HG03575 (cell line): ENCODE measurements around the gene FDXR.

Experiments
- ATAC-seq: cut with Tn5 transposase; IDR thresholded peaks from one replicate; pipeline ENCODE4 v1.9.1; 2021; ENCODE audit not compliant: unreplicated experiment, insufficient number of reproducible peaks, low FRiP score; ENCODE audit errors: extremely low read depth

FDXR gene

DNA sequence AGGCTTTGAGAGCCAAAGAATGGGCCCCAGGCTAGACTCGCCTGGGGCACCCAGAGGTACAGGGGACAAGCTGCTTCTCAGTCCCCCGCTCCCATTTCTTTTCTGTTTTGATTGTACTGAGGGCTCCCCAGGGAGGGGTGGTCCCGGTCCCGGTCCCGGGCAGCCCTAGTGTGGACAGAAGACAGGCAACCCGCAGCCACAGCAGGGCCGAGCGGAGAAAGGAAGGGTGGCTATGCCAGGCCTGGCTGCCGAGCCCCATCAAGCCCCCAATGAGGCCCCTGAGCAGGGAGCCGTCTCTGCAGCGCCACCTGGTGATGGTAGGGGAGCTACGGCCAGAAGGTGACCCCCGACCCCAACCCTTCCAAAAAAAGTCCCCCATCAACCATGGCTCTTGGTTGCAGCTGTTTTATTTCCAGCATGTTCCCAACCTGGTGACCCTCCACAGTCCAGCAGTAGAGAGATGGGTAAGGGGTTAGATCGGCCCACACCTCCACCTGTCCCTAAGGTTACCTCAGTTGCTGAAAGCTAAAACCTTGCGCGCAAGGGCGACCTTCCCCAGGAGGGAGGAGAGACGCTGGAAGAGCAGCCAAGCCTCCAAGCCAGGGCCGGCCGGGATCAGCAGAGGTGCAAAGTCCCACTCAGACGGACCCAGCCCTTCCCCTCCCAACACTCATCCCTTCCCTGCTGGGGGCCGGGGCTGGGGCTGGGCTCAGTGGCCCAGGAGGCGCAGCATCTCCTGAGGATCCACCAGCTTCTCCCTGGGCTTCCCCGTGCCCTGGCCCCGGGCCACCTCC, 10.5 kb downstream of the FDXR start:
- ATAC-seq: no peak

DNA sequence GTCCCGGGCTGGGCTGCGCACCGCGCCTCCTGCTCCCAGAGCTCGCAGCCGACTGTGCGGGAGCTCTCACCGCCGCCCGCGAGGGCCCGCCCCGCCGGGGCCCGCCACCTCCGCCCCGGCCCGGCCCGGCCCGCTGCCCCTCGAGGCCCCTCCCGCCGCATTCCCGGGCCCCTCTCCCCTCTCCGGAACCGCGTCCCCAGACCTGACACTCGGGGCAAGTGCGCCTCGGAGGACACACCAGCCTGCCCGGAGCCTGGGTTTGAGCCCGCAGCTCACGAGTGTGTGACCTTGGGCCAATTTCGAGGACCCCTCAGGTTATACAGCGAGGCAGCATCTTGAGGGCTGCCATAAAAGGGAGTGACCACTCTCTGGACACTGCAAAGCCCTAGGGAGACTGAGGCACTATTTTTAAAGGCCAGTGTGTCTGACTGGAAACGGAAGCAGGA, 11.1 kb downstream of the FDXR start:
- no peak for ATAC-seq

- no peak for ATAC-seq
Measured at GRCh38 chr17:74860872-74861661, 11.7 kb downstream of the FDXR start.

DNA sequence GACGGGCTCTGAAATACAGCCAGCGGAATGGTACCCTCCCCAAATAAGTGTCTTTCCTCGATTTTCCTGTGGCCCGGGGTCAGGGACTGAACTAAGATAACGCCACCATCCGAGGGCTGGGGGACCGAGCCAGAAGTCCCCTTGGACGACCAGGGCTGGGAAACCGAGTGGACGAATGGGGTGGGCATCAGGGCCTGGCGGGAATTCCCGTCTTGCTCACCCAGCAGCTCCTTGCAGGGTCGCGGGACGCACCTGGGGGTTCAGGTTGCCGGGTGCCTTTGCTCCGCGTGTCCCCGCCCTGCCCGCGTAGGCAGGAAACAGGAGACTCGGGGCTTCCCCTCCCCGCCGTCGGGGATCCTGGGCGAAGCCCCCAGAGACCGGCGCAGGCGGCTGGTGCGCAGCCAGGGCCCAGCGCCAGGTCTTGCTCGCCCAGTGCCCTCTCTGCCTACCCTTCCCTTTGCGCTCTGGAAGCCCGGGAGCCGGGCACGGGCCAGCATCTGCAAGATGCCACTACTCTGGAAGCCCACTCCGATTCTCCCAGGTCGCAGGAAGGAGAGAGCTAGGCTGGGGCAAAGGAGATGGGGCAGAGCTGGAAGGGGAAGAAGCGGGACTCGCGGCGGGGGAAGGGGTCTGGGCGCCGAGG, 12.4 kb downstream of the FDXR start:
- no peak for ATAC-seq

GRCh38 chr17:74859459-74860228, 13.2 kb downstream of the FDXR start, which contains the start of gene GRIN2C:
Gene GRIN2C, minus strand, starts transcription at chr17:74859885. Its CDS starts 4,793 bp downstream, at chr17:74855092.
- no peak for ATAC-seq

GRCh38 chr17:74858672-74859458, 13.9 kb downstream of the FDXR start:
- no peak for ATAC-seq

DNA sequence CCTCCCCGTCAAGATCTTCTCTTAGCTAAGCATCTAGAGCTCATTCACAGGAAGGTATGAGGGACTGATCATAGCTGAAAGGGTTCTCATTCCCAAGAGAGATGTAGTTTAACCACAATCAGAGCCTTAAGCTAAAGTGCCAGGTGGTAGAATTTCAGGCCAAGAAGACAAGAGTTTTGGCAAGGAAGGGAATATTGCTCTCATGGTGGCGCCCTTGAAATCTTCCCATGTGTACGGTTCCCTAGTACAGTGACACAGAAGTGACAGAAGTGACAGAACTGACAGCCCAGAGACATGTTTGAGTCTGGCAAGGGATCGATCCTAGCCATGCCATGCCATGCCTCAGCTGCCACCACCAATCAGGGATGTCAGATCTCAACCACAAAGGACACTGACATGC, 15.6 kb downstream of the FDXR start:
- no peak for ATAC-seq

DNA sequence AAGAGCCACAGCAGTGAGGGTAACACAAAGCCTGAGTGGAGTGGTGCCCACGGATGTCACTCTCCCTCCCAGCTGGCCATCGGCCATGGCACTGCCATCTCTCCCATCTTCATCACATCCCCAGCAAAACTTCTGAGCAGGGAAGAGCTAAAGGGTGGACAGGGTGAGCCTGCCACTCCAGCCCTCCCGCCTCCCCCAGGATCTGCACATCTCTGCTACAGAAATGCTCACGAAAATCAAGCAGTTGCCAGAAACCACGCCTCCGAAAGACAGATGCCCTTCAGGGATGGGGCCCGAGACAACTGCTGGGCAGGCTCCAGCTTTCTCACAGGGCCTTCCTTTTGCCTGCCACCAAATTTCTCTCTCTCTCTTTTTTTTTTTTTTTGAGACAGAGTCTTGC, 16.7 kb downstream of the FDXR start:
- ATAC-seq: no peak

DNA sequence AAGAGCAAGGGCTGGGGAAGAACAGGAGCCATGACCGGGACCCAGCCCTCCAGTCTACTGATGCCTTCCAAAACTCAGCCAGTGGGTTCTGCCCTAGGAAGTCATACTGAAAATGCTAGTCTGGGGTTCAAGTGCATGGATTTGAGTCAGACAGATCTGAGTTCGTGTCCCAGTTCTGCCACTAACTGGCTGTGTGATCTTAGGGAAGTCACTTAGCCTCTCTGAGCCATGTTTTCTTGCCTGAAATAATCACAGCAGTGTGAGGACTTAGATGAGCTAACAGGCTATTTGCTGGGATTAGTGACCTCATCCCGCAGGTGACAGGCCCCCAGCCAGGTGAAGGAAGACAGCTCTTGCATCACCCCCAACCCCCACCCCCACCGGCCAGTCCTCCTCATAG, 17.5 kb downstream of the FDXR start:
- ATAC-seq: no peak

DNA sequence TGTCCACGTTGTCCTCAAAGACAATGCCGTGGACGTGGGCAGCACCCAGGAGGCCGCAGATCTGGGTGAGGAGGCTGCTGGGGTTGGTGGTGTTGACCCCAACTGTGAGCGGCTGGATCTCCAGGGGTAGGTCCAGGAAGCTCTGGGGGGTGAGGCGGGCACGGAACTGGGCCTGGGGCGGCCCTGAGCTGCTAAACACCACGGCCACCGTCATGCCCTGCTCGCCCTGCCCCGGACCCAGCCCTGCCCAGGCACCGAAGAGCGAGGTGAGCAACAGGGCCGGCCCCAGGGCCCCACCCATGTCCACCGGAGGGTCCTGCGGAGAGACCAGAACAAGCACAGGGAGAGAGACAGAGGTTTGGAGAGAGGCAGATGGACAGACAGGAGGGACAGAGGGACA, 18.0 kb downstream of the FDXR start:
- ATAC-seq: no peak

DNA sequence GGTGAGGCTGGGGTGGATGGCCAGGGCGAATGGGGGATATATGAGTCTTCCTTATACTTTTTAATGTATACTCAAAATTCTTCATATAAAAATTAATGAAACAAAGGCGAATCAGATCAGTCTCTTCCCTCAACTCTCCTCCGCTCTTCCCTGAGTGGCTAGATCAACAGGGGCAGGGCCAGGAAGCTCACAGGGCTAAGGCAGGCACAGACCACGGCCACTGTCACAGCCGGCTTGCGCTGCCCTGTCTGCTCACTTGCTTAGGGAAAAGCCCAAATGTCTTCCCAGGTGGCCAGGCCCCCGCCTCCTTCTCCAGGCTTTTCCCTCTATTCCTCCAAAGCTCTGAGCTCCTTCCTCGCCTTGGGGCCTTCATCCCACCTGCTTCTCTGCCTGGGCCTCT, 19.1 kb downstream of the FDXR start:
- ATAC-seq: no peak

- no peak for ATAC-seq
Measured at GRCh38 chr17:74853048-74853397, 19.8 kb downstream of the FDXR start.

- ATAC-seq: no peak
Measured at GRCh38 chr17:74852237-74853047, 20.4 kb downstream of the FDXR start.

DNA sequence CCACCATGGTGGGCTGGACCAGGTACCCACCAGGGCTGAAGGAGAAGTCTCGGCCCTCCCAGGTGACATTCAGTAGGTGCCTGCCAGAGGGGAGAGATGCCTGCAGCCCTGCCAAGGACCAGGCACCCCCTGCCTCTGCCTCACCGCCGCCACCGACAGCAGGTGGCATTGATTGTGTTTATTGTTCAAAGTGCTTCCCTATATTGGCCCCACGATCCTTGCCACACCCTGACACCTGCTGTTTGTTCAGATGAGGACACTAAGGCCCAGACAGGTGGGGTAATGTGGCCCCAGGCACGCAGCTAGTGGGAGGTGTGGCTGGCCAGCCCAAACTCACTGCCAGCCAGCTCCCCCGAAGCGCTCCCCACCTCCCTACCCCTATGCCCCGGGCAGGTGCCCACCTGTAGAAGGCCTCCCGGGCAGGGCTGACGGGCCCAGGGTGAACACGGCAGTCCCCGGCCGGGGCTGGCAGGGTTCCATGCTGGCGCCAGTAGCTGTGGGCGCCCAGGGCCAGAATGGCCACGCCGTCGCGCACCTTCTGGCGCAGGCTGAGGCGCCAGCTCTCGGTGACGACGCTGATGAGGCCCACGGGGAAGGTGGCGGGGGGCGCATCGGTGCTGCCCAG, 21.1 kb downstream of the FDXR start:
- ATAC-seq: no peak

GRCh38 chr17:74850914-74851313, 21.9 kb downstream of the FDXR start:
- no peak for ATAC-seq

- no peak for ATAC-seq
Measured at GRCh38 chr17:74850310-74850709, 22.5 kb downstream of the FDXR start.

DNA sequence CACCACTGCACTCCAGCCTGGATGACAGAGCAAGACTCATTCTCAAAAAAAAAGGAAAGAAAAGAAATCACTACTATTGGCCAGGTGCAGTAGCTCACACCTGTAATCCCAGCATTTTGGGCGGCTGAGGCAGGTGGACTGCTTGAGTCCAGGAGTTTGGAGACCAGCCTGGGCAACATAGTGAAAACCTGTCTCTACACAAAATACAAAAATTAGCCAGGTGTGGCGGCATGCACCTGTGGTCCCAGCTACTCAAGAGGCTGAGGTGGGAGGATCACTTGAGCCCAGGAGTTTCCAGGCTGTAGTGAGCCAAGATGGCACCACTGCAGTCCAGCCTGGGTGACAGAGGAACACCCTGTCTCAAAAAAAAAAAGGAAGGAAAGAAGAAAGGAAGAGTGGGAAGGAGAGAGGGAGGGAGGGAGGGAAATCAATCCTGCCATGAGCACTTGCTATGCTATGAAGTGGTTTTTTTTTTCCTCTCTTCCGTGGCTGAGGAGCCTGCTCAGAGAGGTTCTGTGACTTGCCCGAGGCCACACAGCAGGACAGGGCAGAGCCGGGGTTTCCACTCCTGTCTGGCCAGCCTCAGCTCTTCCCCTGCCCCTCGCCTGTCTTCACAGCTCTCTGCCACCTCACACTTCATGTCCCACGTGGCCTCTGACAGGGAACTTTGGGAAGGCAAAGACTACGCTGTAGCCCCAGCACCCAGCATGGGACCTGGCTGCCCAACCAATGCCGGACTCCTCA, 24.0 kb downstream of the FDXR start:
- no peak for ATAC-seq
